IMR-90 (cell line): ENCODE results near the gene MAML3. TPM values are rescaled to one million over a fixed set of nuclear protein-coding genes. Genes with fewer than 3 reads are reported as not detected.

ENCODE experiments used
- ATAC-seq: fragments of 200-7000 bp; cut with Tn5 transposase; 2 replicates; pipeline ENCODE4 v1.9.1; 2020; ENCODE audit warnings: low read depth, mild to moderate bottlenecking, moderate library complexity
- BruUV-seq: library from RNA; stranded (reverse); fragments of 400-500 nt; replicated peaks from 2 replicates; lab custom pipeline; 2021; lab: Mats Ljungman, UMichigan
- CTCF ChIA-PET: fragments of 300-600 bp; formaldehyde crosslinking; extraction: SDS; loops from one replicate; lab custom pipeline; 2021; ENCODE audit warnings: antibody characterized with exemption; lab: Yijun Ruan, JAX
- POLR2A ChIA-PET: fragments of 300-600 bp; sonication (Branson Sonifier 250); formaldehyde crosslinking; loops from one replicate; lab custom pipeline; 2022; ENCODE audit warnings: antibody characterized with exemption; ENCODE audit not compliant: unreplicated experiment; lab: Charles Lee
- DNase-seq: peaks from one replicate; pipeline ENCODE4 v3.0.0; 2013
- H2AFZ ChIP-seq: replicated peaks from 2 replicates; pipeline ENCODE3; 2013; ENCODE audit warnings: low read length, mild to moderate bottlenecking; ENCODE audit not compliant: poor library complexity
- H2AK5ac ChIP-seq: 2 replicates; pipeline ENCODE4 v1.6.1; 2013; ENCODE audit warnings: low read depth, low read length, inconsistent platforms
- H2AK9ac ChIP-seq: replicated peaks from 2 replicates; pipeline ENCODE3; 2013; ENCODE audit warnings: mild to moderate bottlenecking, low read depth, low read length, moderate library complexity; ENCODE audit not compliant: poor library complexity
- H2BK120ac ChIP-seq: 2 replicates; pipeline ENCODE4 v1.6.1; 2013; ENCODE audit warnings: low read depth, low read length, inconsistent platforms
- H2BK15ac ChIP-seq: 3 replicates; pipeline ENCODE4 v1.6.1; 2013; ENCODE audit warnings: low read depth, low read length, inconsistent platforms
- H2BK20ac ChIP-seq: 2 replicates; pipeline ENCODE4 v1.6.1; 2013; ENCODE audit warnings: low read depth, mild to moderate bottlenecking, inconsistent platforms, low read length, moderate library complexity
- H2BK5ac ChIP-seq: 2 replicates; pipeline ENCODE4 v1.6.1; 2013; ENCODE audit warnings: mild to moderate bottlenecking, low read depth, low read length, inconsistent platforms; ENCODE audit not compliant: poor library complexity, severe bottlenecking
- H3K14ac ChIP-seq: replicated peaks from 2 replicates; pipeline ENCODE4 v1.6.1; 2013; ENCODE audit warnings: low read depth, low read length, inconsistent platforms
- H3K18ac ChIP-seq: 2 replicates; pipeline ENCODE4 v1.6.1; 2013; ENCODE audit warnings: low read depth, low read length, control low read depth
- H3K23ac ChIP-seq: 2 replicates; pipeline ENCODE4 v1.6.1; 2013; ENCODE audit warnings: low read depth, low read length, inconsistent platforms
- H3K27ac ChIP-seq: 2 replicates; pipeline ENCODE4 v1.5.1; 2013; ENCODE audit warnings: mild to moderate bottlenecking, control low read depth, low read length; ENCODE audit not compliant: insufficient read depth
- H3K27me3 ChIP-seq: 2 replicates; pipeline ENCODE4 v1.6.1; 2013; ENCODE audit warnings: low read length; ENCODE audit not compliant: control insufficient read depth, insufficient read depth
- H3K36me3 ChIP-seq: 2 replicates; pipeline ENCODE4 v1.6.1; 2013; ENCODE audit warnings: low read length, mixed read lengths; ENCODE audit not compliant: control insufficient read depth, insufficient read depth
- H3K4ac ChIP-seq: 2 replicates; pipeline ENCODE4 v1.6.1; 2013; ENCODE audit warnings: low read depth, low read length, inconsistent platforms
- H3K4me1 ChIP-seq: 2 replicates; pipeline ENCODE4 v1.6.1; 2013; ENCODE audit warnings: low read length, mixed read lengths; ENCODE audit not compliant: control insufficient read depth, insufficient read depth
- H3K4me2 ChIP-seq: 2 replicates; pipeline ENCODE4 v1.6.1; 2013; ENCODE audit warnings: low read depth, mild to moderate bottlenecking, control low read depth, low read length, moderate library complexity
- H3K4me3 ChIP-seq: 2 replicates; pipeline ENCODE4 v1.5.1; 2013; ENCODE audit warnings: low read depth, mild to moderate bottlenecking, control low read depth, low read length, moderate library complexity; ENCODE audit not compliant: insufficient read depth
- H3K56ac ChIP-seq: 2 replicates; pipeline ENCODE4 v1.6.1; 2013; ENCODE audit warnings: low read length, inconsistent platforms; ENCODE audit not compliant: insufficient read depth; ENCODE audit errors: extremely low read depth
- H3K79me1 ChIP-seq, 2 experiments: 2 replicates each; pipeline ENCODE4 v1.6.1; 2013; ENCODE audit warnings: low read length in 2 of 2, inconsistent platforms in 1 of 2, low read depth in 1 of 2
- H3K9ac ChIP-seq: 2 replicates; pipeline ENCODE4 v1.6.1; 2013; ENCODE audit warnings: low read depth, low read length, control low read depth
- H3K9me1 ChIP-seq: 2 replicates; pipeline ENCODE4 v1.6.1; 2013; ENCODE audit warnings: low read length, inconsistent platforms; ENCODE audit not compliant: insufficient read depth
- H3K9me3 ChIP-seq: 2 replicates; pipeline ENCODE4 v1.6.1; 2013; ENCODE audit warnings: low read length; ENCODE audit not compliant: control insufficient read depth, insufficient read depth
- H4K20me1 ChIP-seq: 2 replicates; pipeline ENCODE4 v1.6.1; 2013; ENCODE audit warnings: low read length, inconsistent platforms; ENCODE audit not compliant: insufficient read depth
- H4K5ac ChIP-seq: 2 replicates; pipeline ENCODE4 v1.6.1; 2013; ENCODE audit warnings: mild to moderate bottlenecking, low read depth, low read length, control low read depth
- H4K8ac ChIP-seq, 2 experiments: 2 replicates each; pipeline ENCODE4 v1.6.1; 2013; ENCODE audit warnings: low read depth in 2 of 2, low read length in 2 of 2, control low read depth in 1 of 2, inconsistent platforms in 1 of 2
- H4K91ac ChIP-seq: 2 replicates; pipeline ENCODE4 v1.6.1; 2013; ENCODE audit warnings: low read depth, low read length, inconsistent platforms; ENCODE audit not compliant: insufficient read depth
- BHLHE40 ChIP-seq: fragments of 150-350 bp; IDR thresholded peaks from 2 replicates; pipeline ENCODE4 v1.6.1; 2016; ENCODE audit warnings: mild to moderate bottlenecking, low read depth, low read length
- CEBPB ChIP-seq: IDR thresholded peaks from 2 replicates; pipeline ENCODE4 v1.6.1; 2012; ENCODE audit warnings: low read depth, low read length, improper control_type of control experiment
- CHD1 ChIP-seq: IDR thresholded peaks from 2 replicates; pipeline ENCODE4 v1.6.1; 2012; ENCODE audit warnings: low read depth, low read length, improper control_type of control experiment
- CTCF ChIP-seq: conservative IDR thresholded peaks from 2 replicates; pipeline ENCODE4 v1.5.1; 2012; ENCODE audit warnings: mild to moderate bottlenecking, low read depth, low read length, improper control_type of control experiment
- ELK1 ChIP-seq: fragments of 150-350 bp; IDR thresholded peaks from 2 replicates; pipeline ENCODE4 v1.6.1; 2016; ENCODE audit warnings: low read depth, mild to moderate bottlenecking, low read length, moderate library complexity, borderline replicate concordance
- FOS ChIP-seq: fragments of 150-350 bp; IDR thresholded peaks from 2 replicates; pipeline ENCODE4 v1.6.1; 2016; ENCODE audit warnings: low read depth, low read length
- MAFK ChIP-seq: IDR thresholded peaks from 2 replicates; pipeline ENCODE4 v1.6.1; 2012; ENCODE audit warnings: low read depth, low read length, improper control_type of control experiment
- MAZ ChIP-seq: IDR thresholded peaks from 2 replicates; pipeline ENCODE4 v1.6.1; 2012; ENCODE audit warnings: low read depth, mild to moderate bottlenecking, low read length, improper control_type of control experiment, moderate library complexity, borderline replicate concordance
- MXI1 ChIP-seq: IDR thresholded peaks from 2 replicates; pipeline ENCODE4 v1.6.1; 2012; ENCODE audit warnings: low read depth, mild to moderate bottlenecking, low read length, moderate library complexity, borderline replicate concordance
- NFE2L2 ChIP-seq: fragments of 150-350 bp; IDR thresholded peaks from 2 replicates; pipeline ENCODE4 v1.6.1; 2016; ENCODE audit warnings: low read depth, mild to moderate bottlenecking, low read length
- POLR2A ChIP-seq: IDR thresholded peaks from 2 replicates; pipeline ENCODE4 v1.6.1; 2012; ENCODE audit warnings: mild to moderate bottlenecking, low read depth, low read length
- RAD21 ChIP-seq: IDR thresholded peaks from 2 replicates; pipeline ENCODE4 v1.6.1; 2012; ENCODE audit warnings: low read length, improper control_type of control experiment
- RCOR1 ChIP-seq: IDR thresholded peaks from 2 replicates; pipeline ENCODE4 v1.6.1; 2012; ENCODE audit warnings: mild to moderate bottlenecking, low read length, improper control_type of control experiment; ENCODE audit not compliant: insufficient replicate concordance
- RFX5 ChIP-seq: IDR thresholded peaks from 2 replicates; pipeline ENCODE4 v1.8.0; 2012; ENCODE audit warnings: low read depth, mild to moderate bottlenecking, low read length, moderate library complexity
- SMC3 ChIP-seq: fragments of 150-350 bp; IDR thresholded peaks from 2 replicates; pipeline ENCODE4 v1.6.1; 2016; ENCODE audit warnings: low read depth, mild to moderate bottlenecking, antibody characterized with exemption, low read length, moderate library complexity
- USF2 ChIP-seq: fragments of 150-350 bp; IDR thresholded peaks from 2 replicates; pipeline ENCODE4 v1.6.1; 2017; ENCODE audit warnings: mild to moderate bottlenecking, antibody characterized with exemption, low read length, low read depth
- WGBS, 2 experiments: methylation state at CpG; one replicate each; pipeline versions ENCODE4 v1.1.5 to v1.1.7; 2013; ENCODE audit warnings: missing lambda C conversion rate in 2 of 2; ENCODE audit not compliant: insufficient read length in 1 of 2; ENCODE audit errors: extremely low coverage in 2 of 2; 5-methylcytosine and 5-hydroxymethylcytosine counted together
- dilution Hi-C: fragments of 300-500 bp; cut with HindIII; formaldehyde crosslinking; loops from one replicate; pipeline ENCODE4 v1.14.3; 2018; ENCODE audit warnings: low sequenced_read_pairs; ENCODE audit not compliant: unreplicated experiment
- in situ Hi-C: fragments of 300-500 bp; cut with MboI; formaldehyde crosslinking; loops from 3 replicates; pipeline ENCODE4 v1.14.3; 2019; ENCODE audit warnings: low sequenced_read_pairs, inconsistent platforms, mixed read lengths
- intact Hi-C: fragments of 100-400 bp; cut with micrococcal nuclease; formaldehyde crosslinking; loops from 2 replicates; pipeline ENCODE4 v1.10.0; 2022
- polyA plus RNA-seq, 3 experiments: library from polyadenylated mRNA; depleted of rRNA; stranded (reverse); fragments of >200 nt; gene quantifications; 2 replicates each; pipeline ENCODE4 v1.2.3, GENCODE V29; 2012; ENCODE audit warnings: low replicate concordance in 1 of 3
- total RNA-seq: library from RNA; depleted of rRNA; stranded (reverse); fragments of >200 nt; gene quantifications from 2 replicates; pipeline ENCODE4 v1.2.3, GENCODE V29; 2012

The MAML3 gene
- total and polyA plus RNA-seq, 2 of the 4 experiments (the other 2 are of a cell fraction), result 0.90 to 1.7 TPM

- Histone ChIP-seq H3K18ac (no peak overlapping the region), H3K9me3 (no peaks in the 10 kb centered on the region), H2BK5ac (no peak overlapping the region), H2AK5ac (no peak overlapping the region), H3K4ac (no peak overlapping the region), H4K5ac (no peak overlapping the region), H4K20me1 (no peaks in the 10 kb centered on the region), H3K4me1 (peaks cover 7% of the 10 kb centered on the region; the same call in 1 of the 2 replicates), H3K27me3 (no peaks in the 10 kb centered on the region), H3K14ac (no peak overlapping the region), H3K79me1 (no peaks in the 10 kb centered on the region; a peak in 1 of 4 replicates), H2AK9ac (no peak overlapping the region), H3K27ac (no peak overlapping the region), H3K56ac (no peak overlapping the region), H3K9ac (no peak overlapping the region), H4K91ac (no peak overlapping the region), H3K4me2 (no peak overlapping the region), H4K8ac (no peak overlapping the region), H3K4me3 (no peak overlapping the region), H2BK20ac (no peak overlapping the region), H3K36me3 (no peaks in the 10 kb centered on the region), H2AFZ (no peak overlapping the region), H3K9me1 (no peaks in the 10 kb centered on the region; the same call in 1 of the 2 replicates), H2BK120ac (no peak overlapping the region), H2BK15ac (no peak overlapping the region), H3K23ac (no peak overlapping the region)
- 100% methylated on average over 1 of the region's 7 CpGs; no CpG with 5 or more reads in 1 of the 2 experiments for WGBS, 2 experiments
- in situ Hi-C loops (no loop called here), dilution Hi-C loops (no loop called here), intact Hi-C loops (no loop called here)
- BruUV-seq, result no TSS peak
- CTCF ChIA-PET, result no interaction called here
- ATAC-seq (no peak), DNase-seq (no peak)
- POLR2A ChIA-PET, result no interaction called here
- no peak for TF ChIP-seq NFE2L2
- no peak for TF ChIP-seq RCOR1
- TF ChIP-seq MAFK, result no peak
- no peak for TF ChIP-seq SMC3
- no peak for TF ChIP-seq RAD21
- TF ChIP-seq RFX5, result no peak
- TF ChIP-seq CTCF, result no peak
- TF ChIP-seq CEBPB, result no peak
- no peak for TF ChIP-seq POLR2A
- TF ChIP-seq USF2, result no peak
- TF ChIP-seq BHLHE40, result no peak
- no peak for TF ChIP-seq MXI1
- TF ChIP-seq CHD1, result no peak
- TF ChIP-seq MAZ, result no peak
- TF ChIP-seq FOS, result no peak
- TF ChIP-seq ELK1, result no peak
Observed at GRCh38 chr4:139954512-139954911, 199.5 kb downstream of the MAML3 start.
